ENCODE measurements around the gene COL4A6. TPM values are rescaled to one million over a fixed set of nuclear protein-coding genes. Genes with fewer than 3 reads are reported as not detected.

COL4A6 gene
- total and polyA plus RNA-seq, 9 donors, result 3.3 to 32.1 (median 11.7) TPM

DNA sequence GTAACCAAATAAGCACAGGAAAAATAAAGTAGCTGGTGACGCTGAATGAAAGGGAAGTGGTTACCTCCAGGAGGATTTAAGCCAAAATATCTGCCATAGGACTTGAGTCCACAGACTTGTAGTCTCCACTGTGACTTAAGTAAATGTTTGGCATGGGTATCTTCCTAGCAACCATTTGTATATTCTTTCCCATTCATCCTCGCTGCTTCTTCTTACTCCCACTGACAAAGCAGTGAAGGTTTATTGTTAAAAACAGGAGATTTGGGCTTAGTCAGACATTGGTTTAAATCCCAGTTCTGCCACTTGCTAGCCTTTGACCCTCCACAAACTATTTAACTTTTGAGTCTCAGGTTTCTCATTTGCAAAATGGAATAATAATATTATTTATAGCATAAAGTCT, 22.3 kb downstream of the COL4A6 start:
- WGBS, 3 donors, result 20 to 27% (median 26%) methylated on average over 2 of the region's 2 CpGs
- intact Hi-C loops (cut with DNase I), result no loop called here
- no peaks in the 10 kb centered on the region for H3K27me3 ChIP-seq
- TF ChIP-seq EP300 (IDR thresholded peaks at IDR 0.05) (no peak), POLR2A (IDR thresholded peaks at IDR 0.05) (no peak)
- TF ChIP-seq, protein P1, sequence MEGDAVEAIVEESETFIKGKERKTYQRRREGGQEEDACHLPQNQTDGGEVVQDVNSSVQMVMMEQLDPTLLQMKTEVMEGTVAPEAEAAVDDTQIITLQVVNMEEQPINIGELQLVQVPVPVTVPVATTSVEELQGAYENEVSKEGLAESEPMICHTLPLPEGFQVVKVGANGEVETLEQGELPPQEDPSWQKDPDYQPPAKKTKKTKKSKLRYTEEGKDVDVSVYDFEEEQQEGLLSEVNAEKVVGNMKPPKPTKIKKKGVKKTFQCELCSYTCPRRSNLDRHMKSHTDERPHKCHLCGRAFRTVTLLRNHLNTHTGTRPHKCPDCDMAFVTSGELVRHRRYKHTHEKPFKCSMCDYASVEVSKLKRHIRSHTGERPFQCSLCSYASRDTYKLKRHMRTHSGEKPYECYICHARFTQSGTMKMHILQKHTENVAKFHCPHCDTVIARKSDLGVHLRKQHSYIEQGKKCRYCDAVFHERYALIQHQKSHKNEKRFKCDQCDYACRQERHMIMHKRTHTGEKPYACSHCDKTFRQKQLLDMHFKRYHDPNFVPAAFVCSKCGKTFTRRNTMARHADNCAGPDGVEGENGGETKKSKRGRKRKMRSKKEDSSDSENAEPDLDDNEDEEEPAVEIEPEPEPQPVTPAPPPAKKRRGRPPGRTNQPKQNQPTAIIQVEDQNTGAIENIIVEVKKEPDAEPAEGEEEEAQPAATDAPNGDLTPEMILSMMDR (IDR thresholded peaks at IDR 0.05), result no peak
- no peak overlapping the region for H3K4me3 ChIP-seq
- no peaks in the 10 kb centered on the region for H3K4me1 ChIP-seq (ENCODE audit: insufficient read depth)
- no peak overlapping the region for H3K27ac ChIP-seq
- no peaks in the 10 kb centered on the region for H3K9me3 ChIP-seq
- H3K36me3 ChIP-seq, result no peaks in the 10 kb centered on the region
- DNase-seq, result no peak

DNA sequence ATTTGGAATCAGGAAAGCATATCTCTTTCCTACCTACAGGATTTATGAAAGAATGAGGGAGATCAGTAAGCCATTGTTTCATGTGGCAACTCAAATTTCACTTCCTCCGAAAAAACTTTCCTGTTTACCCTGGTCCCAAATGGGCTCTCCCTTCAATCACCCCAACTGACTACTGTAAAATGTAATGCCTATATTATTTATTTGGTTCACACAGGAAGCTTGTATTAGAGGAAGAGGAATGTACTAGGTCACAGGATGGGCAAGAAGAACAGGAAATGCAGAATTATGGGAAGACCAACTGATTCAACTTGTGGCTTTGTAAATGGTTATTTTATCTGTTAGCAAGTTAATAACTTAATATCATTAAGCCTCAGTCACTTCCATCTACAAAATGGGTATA, 23.1 kb downstream of the COL4A6 start:
- Histone ChIP-seq H3K4me3 (no peak overlapping the region), H3K27ac (no peak overlapping the region), H3K36me3 (no peaks in the 10 kb centered on the region), H3K4me1 (ENCODE audit: insufficient read depth) (no peaks in the 10 kb centered on the region), H3K27me3 (no peaks in the 10 kb centered on the region), H3K9me3 (no peaks in the 10 kb centered on the region)
- intact Hi-C loops (cut with DNase I), result no loop called here
- no peak for DNase-seq
- TF ChIP-seq EP300 (IDR thresholded peaks at IDR 0.05) (no peak), POLR2A (IDR thresholded peaks at IDR 0.05) (no peak)
- WGBS, 3 donors, result 76 to 80% (median 80%) methylated on average over 1 of the region's 1 CpG

DNA sequence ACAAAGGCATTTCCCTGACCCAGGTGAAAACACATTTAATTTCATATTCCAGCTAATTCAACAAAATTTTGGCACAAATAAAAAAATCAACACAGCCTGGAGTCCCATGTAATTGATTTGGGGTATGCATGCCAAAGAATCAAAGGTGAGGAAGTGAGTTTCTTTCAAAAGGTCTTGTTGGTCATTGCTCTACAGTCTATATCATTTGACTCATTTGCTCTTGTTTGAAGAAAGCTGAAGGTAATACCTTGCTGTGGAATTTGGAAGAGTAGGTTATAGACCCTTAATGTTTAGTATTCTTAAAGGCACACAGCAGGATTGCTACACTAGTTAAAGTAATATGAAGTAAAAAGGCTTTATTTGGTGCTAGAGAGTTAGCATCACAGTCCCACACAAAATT, 25.4 kb downstream of the COL4A6 start:
- Histone ChIP-seq H3K4me3 (no peak overlapping the region), H3K36me3 (no peaks in the 10 kb centered on the region), H3K9me3 (no peaks in the 10 kb centered on the region), H3K27me3 (no peaks in the 10 kb centered on the region), H3K4me1 (ENCODE audit: insufficient read depth) (no peaks in the 10 kb centered on the region), H3K27ac (no peak overlapping the region)
- DNase-seq, result no peak
- intact Hi-C loops (cut with DNase I), result loop anchor here in 1 of 4 donors (5.0 kb wide), 1 partner anchor 975 kb away; no protein-coding TSS in a partner anchor
- TF ChIP-seq EP300 (IDR thresholded peaks at IDR 0.05) (no peak), POLR2A (IDR thresholded peaks at IDR 0.05) (no peak)
- TF ChIP-seq, protein P1 (IDR thresholded peaks at IDR 0.05), result no peak

DNA sequence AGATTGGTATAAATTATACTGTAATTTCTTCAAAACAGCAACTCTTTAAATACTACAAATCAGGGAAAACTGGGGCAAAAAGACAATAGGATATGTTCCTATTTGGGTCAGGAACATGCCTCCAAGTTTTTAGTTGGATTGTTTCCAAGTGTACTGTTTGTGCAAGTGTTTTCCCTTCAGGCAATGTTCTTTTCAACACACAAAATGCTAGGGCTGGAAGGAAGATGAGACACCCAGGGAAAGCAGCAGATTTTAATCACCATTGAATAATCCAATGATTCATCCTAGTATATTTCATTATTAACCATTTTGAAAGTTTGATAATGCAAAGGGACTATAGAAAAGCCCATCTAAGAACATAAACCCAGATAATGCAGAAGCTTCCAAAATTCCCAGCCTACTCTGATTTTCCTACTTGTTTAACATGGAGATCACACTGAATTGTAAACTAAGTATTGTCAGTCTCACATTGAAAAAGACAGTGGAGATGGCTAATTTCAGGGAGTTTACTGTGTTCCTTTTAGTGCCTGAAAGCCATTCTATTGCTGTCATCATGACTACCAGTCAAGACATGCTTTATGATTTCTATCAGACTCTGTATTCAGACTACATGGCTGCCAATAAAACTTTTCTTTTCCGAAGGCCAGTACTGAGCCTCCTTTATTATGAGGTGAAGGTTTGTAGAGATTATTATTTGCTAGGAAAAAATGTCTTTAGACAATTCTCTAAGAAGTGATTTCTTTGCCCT, 38.6 kb downstream of the COL4A6 start:
- H3K36me3 ChIP-seq, result no peaks in the 10 kb centered on the region
- H3K27ac ChIP-seq, result no peak overlapping the region
- H3K27me3 ChIP-seq, result no peaks in the 10 kb centered on the region
- no peak overlapping the region for H3K4me3 ChIP-seq
- no peaks in the 10 kb centered on the region for H3K4me1 ChIP-seq (ENCODE audit: insufficient read depth)
- no peak for DNase-seq
- no peaks in the 10 kb centered on the region for H3K9me3 ChIP-seq
- TF ChIP-seq POLR2A (IDR thresholded peaks at IDR 0.05), result no peak
- TF ChIP-seq, protein P1 (IDR thresholded peaks at IDR 0.05), result no peak
- no peak for TF ChIP-seq EP300 (IDR thresholded peaks at IDR 0.05)
- 42 to 69% (median 65%) methylated on average over 1 of the region's 1 CpG for WGBS, 3 donors
- intact Hi-C loops (cut with DNase I), result no loop called here

DNA sequence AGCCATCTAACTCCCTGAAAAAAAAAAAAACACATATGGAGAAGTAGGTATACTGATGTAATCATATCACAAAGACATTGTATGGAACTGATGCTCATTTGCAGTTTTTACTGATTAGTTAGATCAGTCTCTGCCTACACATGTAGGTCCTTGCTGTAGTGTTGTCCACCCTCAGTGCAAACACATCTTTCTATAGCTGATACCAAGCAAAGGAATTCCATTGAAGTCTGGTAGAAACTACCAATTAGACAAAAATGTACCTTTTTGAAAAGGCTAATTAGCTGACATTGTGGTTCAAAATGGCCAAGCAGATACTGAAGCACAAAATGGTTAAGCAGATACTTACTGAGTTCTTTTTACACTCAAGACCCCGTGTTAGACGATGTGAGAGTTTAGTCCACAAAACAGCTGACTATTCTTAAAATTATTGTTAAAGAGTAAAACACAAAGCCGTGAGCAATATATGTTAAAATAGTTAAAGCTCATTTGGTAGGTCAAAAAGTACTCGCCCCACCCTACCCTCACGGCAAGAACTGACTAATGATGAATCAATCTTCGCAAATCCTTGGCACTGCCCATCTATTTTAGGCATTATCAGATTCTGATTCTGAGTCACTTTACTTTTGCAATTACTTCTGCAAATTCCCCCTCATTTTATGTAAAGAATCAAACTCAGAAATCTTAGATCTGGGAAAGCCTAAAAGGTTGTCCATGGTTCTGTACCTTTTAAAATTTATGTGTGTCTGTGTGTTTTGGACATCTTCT, 40.4 kb downstream of the COL4A6 start:
- TF ChIP-seq, protein P1 (IDR thresholded peaks at IDR 0.05), result no peak
- TF ChIP-seq EP300 (IDR thresholded peaks at IDR 0.05) (no peak), POLR2A (IDR thresholded peaks at IDR 0.05) (no peak)

More for the DNA sequence above, 40.4 kb downstream of the COL4A6 start:
- H3K36me3 ChIP-seq, result no peaks in the 10 kb centered on the region
- H3K4me1 ChIP-seq (ENCODE audit: insufficient read depth), result no peaks in the 10 kb centered on the region
- intact Hi-C loops (cut with DNase I), result no loop called here
- H3K9me3 ChIP-seq, result no peaks in the 10 kb centered on the region
- H3K27me3 ChIP-seq, result no peaks in the 10 kb centered on the region
- no peak overlapping the region for H3K27ac ChIP-seq
- WGBS, 3 donors, result 70 to 81% (median 78%) methylated on average over 6 of the region's 6 CpGs
- no peak for DNase-seq
- H3K4me3 ChIP-seq, result no peak overlapping the region
